Neuronal stem cell (in vitro differentiated cells): Measurements from ENCODE around the gene ABCA13.

Source experiments
- DNase-seq: peaks from one replicate; pipeline ENCODE4 v3.0.0-alpha.2; 2013; ENCODE audit warnings: low spot score
- H2AFZ ChIP-seq: one replicate; pipeline ENCODE4 v1.6.1; 2013; ENCODE audit warnings: mild to moderate bottlenecking, low read length, inconsistent platforms
- H2AK5ac ChIP-seq: 2 replicates; pipeline ENCODE4 v1.6.1; 2013; ENCODE audit warnings: low read depth, mild to moderate bottlenecking, inconsistent platforms, low read length, moderate library complexity, mixed read lengths
- H2BK120ac ChIP-seq: 2 replicates; pipeline ENCODE4 v1.6.1; 2013; ENCODE audit warnings: low read depth, mild to moderate bottlenecking, inconsistent platforms, low read length, moderate library complexity, mixed read lengths
- H2BK12ac ChIP-seq: one replicate; pipeline ENCODE4 v1.6.1; 2013; ENCODE audit warnings: low read length, inconsistent platforms
- H2BK15ac ChIP-seq: 2 replicates; pipeline ENCODE4 v1.6.1; 2013; ENCODE audit warnings: mild to moderate bottlenecking, low read length, inconsistent platforms, mixed read lengths
- H2BK5ac ChIP-seq: one replicate; pipeline ENCODE4 v1.6.1; 2013; ENCODE audit warnings: inconsistent platforms, mild to moderate bottlenecking, low read length, moderate library complexity
- H3K14ac ChIP-seq: one replicate; pipeline ENCODE4 v1.6.1; 2013; ENCODE audit warnings: low read length, inconsistent platforms
- H3K18ac ChIP-seq: 2 replicates; pipeline ENCODE4 v1.6.1; 2013; ENCODE audit warnings: low read length, inconsistent platforms
- H3K23ac ChIP-seq: 2 replicates; pipeline ENCODE4 v1.6.1; 2013; ENCODE audit warnings: low read depth, mild to moderate bottlenecking, mixed read lengths, low read length, inconsistent platforms; ENCODE audit not compliant: poor library complexity
- H3K27ac ChIP-seq: replicated peaks from 3 replicates; pipeline ENCODE4 v1.5.1; 2013; ENCODE audit warnings: low read length, inconsistent platforms
- H3K27me3 ChIP-seq, 3 experiments: 2 replicates each; pipeline ENCODE4 v1.6.1; 2013; ENCODE audit warnings: low read length in 3 of 3, mild to moderate bottlenecking in 2 of 3, inconsistent platforms in 1 of 3, low read depth in 1 of 3, mixed read lengths in 1 of 3, moderate library complexity in 1 of 3; ENCODE audit not compliant: control insufficient read depth in 3 of 3, insufficient read depth in 3 of 3
- H3K36me3 ChIP-seq, 2 donors: replicated peaks in 1 of 2; 2 replicates each; pipeline ENCODE4 v1.6.1; 2013; ENCODE audit warnings: low read length in 2 of 2; ENCODE audit not compliant: control insufficient read depth in 2 of 2, insufficient read depth in 2 of 2
- H3K4ac ChIP-seq: 2 replicates; pipeline ENCODE4 v1.6.1; 2013; ENCODE audit warnings: inconsistent platforms, mild to moderate bottlenecking, low read length, moderate library complexity
- H3K4me1 ChIP-seq, 2 donors: 1 replicate in 1 of 2; 2 replicates in 1 of 2; pipeline ENCODE4 v1.6.1; 2013; ENCODE audit warnings: low read length in 2 of 2, low read depth in 1 of 2; ENCODE audit not compliant: control insufficient read depth in 2 of 2, insufficient read depth in 1 of 2
- H3K4me2 ChIP-seq: one replicate; pipeline ENCODE4 v1.6.1; 2013; ENCODE audit warnings: mild to moderate bottlenecking, low read length, inconsistent platforms; ENCODE audit not compliant: insufficient read depth, poor library complexity, severe bottlenecking
- H3K4me3 ChIP-seq, 2 donors: 2 replicates each; pipeline ENCODE4 v1.5.1; 2013; ENCODE audit warnings: low read length in 2 of 2, mild to moderate bottlenecking in 2 of 2, inconsistent platforms in 1 of 2, moderate library complexity in 1 of 2
- H3K79me1 ChIP-seq: one replicate; pipeline ENCODE4 v1.6.1; 2013; ENCODE audit warnings: low read depth, mild to moderate bottlenecking, inconsistent platforms, low read length, moderate library complexity
- H3K9ac ChIP-seq: one replicate; pipeline ENCODE4 v1.6.1; 2013; ENCODE audit warnings: mild to moderate bottlenecking, low read depth, low read length, inconsistent platforms; ENCODE audit not compliant: poor library complexity
- H3K9me3 ChIP-seq, 2 donors: replicated peaks in 1 of 2; 2 replicates each; pipeline versions ENCODE3 to v1.6.1; 2013; ENCODE audit warnings: low read length in 2 of 2, mild to moderate bottlenecking in 2 of 2, inconsistent platforms in 1 of 2, low read depth in 1 of 2, mixed read lengths in 1 of 2, moderate library complexity in 1 of 2; ENCODE audit not compliant: control insufficient read depth in 2 of 2, insufficient read depth in 1 of 2
- H4K8ac ChIP-seq: one replicate; pipeline ENCODE4 v1.6.1; 2013; ENCODE audit warnings: low read depth, mild to moderate bottlenecking, inconsistent platforms, low read length, moderate library complexity
- H4K91ac ChIP-seq: one replicate; pipeline ENCODE4 v1.6.1; 2013; ENCODE audit warnings: low read length, low read depth, mild to moderate bottlenecking, inconsistent platforms; ENCODE audit not compliant: poor library complexity
- WGBS, 2 donors: extraction: QIAGEN DNeasy Blood & Tissue Kit; methylation state at CpG; one replicate each; pipeline ENCODE4 v1.1.7; 2013; ENCODE audit warnings: missing lambda C conversion rate in 2 of 2, mixed read lengths in 1 of 2; ENCODE audit not compliant: insufficient read length in 2 of 2, insufficient replicate concordance in 1 of 2; ENCODE audit errors: extremely low coverage in 2 of 2; 5-methylcytosine and 5-hydroxymethylcytosine counted together

The ABCA13 gene

DNA sequence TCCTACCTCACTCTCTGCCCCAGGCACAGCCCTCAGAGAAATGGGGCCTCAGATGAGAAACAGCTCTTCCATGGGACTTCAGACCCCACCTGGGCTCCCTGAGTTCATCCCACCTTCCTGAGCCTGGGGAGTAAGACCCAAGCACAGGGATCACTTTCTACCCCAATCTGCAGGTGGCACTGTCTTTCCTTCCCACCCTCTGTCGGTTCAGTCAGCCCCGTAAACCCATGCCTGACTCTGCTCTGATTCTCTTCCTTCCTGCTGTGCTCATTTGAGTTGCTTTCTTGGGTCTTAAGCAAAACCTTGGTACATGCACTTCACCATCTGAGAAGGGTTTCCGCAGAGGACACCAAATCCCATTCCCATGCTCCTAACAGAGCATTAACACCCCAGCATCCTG, 446.7 kb downstream of the ABCA13 start:
- Histone ChIP-seq H3K79me1 (no peaks in the 10 kb centered on the region), H2AK5ac (no peak overlapping the region), H3K4me3 (no peak overlapping the region), H2BK12ac (no peak overlapping the region), H2AFZ (no peak overlapping the region), H3K23ac (no peak overlapping the region), H3K4ac (no peak overlapping the region), H3K27ac (no peak overlapping the region), H3K4me2 (no peak overlapping the region), H4K91ac (no peak overlapping the region), H3K27me3 (no peaks in the 10 kb centered on the region), H4K8ac (no peak overlapping the region), H3K14ac (no peak overlapping the region), H3K9ac (no peak overlapping the region), H2BK5ac (no peak overlapping the region), H3K4me1 (no peaks in the 10 kb centered on the region), H3K9me3 (no peaks in the 10 kb centered on the region), H3K36me3 (no peaks in the 10 kb centered on the region), H3K18ac (no peak overlapping the region), H2BK120ac (no peak overlapping the region), H2BK15ac (no peak overlapping the region)
- no CpG with 5 or more reads among the region's 3 CpGs for WGBS, 2 donors
- DNase-seq, result no peak

GRCh38 chr7:48621076-48621475, 449.8 kb downstream of the ABCA13 start:
- no peak overlapping the region for H3K4ac ChIP-seq
- no peaks in the 10 kb centered on the region for H3K36me3 ChIP-seq
- H3K27ac ChIP-seq, result no peak overlapping the region
- H3K9me3 ChIP-seq, result no peaks in the 10 kb centered on the region
- H3K18ac ChIP-seq, result no peak overlapping the region
- H2BK12ac ChIP-seq, result no peak overlapping the region
- H3K23ac ChIP-seq, result no peak overlapping the region
- no peak overlapping the region for H3K4me2 ChIP-seq
- no peaks in the 10 kb centered on the region for H3K4me1 ChIP-seq
- no peak for DNase-seq
- no CpG with 5 or more reads among the region's 4 CpGs for WGBS, 2 donors
- no peak overlapping the region for H3K9ac ChIP-seq
- no peak overlapping the region for H2AK5ac ChIP-seq
- H2BK15ac ChIP-seq, result no peak overlapping the region
- no peak overlapping the region for H3K14ac ChIP-seq
- no peak overlapping the region for H2BK5ac ChIP-seq
- no peaks in the 10 kb centered on the region for H3K27me3 ChIP-seq
- H4K91ac ChIP-seq, result no peak overlapping the region
- H2AFZ ChIP-seq, result no peak overlapping the region
- H4K8ac ChIP-seq, result no peak overlapping the region
- no peak overlapping the region for H2BK120ac ChIP-seq
- no peak overlapping the region for H3K4me3 ChIP-seq
- H3K79me1 ChIP-seq, result no peaks in the 10 kb centered on the region

DNA sequence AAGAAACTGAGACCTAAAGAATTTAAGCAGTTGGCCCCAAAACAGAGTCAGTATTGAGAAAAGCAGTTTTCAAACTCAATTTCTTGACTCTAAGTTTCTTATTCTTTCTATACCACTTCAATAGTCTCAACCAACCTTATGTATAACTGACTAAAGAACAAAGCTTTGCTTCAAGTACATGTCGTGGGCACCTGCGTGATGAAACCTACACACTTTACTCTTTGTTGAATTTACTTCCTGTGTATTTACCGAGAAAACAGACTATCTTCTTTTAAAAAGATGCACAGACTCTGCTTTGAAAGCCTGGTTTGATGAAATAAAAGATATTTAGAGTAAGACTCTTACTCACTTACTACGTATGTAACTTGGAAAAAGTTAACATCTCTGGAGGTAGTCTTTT, 455.9 kb downstream of the ABCA13 start:
- no peak overlapping the region for H3K9ac ChIP-seq
- H3K36me3 ChIP-seq, result no peaks in the 10 kb centered on the region
- no peak overlapping the region for H3K14ac ChIP-seq
- no peak overlapping the region for H2AK5ac ChIP-seq
- H3K4me3 ChIP-seq, result no peak overlapping the region
- no peak overlapping the region for H3K27ac ChIP-seq
- no peak overlapping the region for H3K4ac ChIP-seq
- H2BK5ac ChIP-seq, result no peak overlapping the region
- H2BK15ac ChIP-seq, result no peak overlapping the region
- no peaks in the 10 kb centered on the region for H3K79me1 ChIP-seq
- no peak overlapping the region for H3K18ac ChIP-seq
- no peaks in the 10 kb centered on the region for H3K27me3 ChIP-seq
- H3K4me2 ChIP-seq, result no peak overlapping the region
- H3K4me1 ChIP-seq, result peaks cover 0 to 2% of the 10 kb centered on the region in 2 donors
- WGBS, 2 donors, result no CpG with 5 or more reads among the region's 4 CpGs
- no peak overlapping the region for H2BK120ac ChIP-seq
- H2BK12ac ChIP-seq, result no peak overlapping the region
- no peak for DNase-seq
- no peaks in the 10 kb centered on the region for H3K9me3 ChIP-seq
- no peak overlapping the region for H2AFZ ChIP-seq
- H4K8ac ChIP-seq, result no peak overlapping the region
- no peak overlapping the region for H3K23ac ChIP-seq
- no peak overlapping the region for H4K91ac ChIP-seq

GRCh38 chr7:48628793-48629349, 457.6 kb downstream of the ABCA13 start:
- Histone ChIP-seq H3K4ac (no peak overlapping the region), H2BK120ac (no peak overlapping the region), H2BK12ac (no peak overlapping the region), H2BK15ac (no peak overlapping the region), H3K4me2 (no peak overlapping the region), H3K79me1 (no peaks in the 10 kb centered on the region), H2AK5ac (no peak overlapping the region), H2BK5ac (no peak overlapping the region), H3K27ac (no peak overlapping the region), H3K4me3 (no peak overlapping the region), H3K14ac (no peak overlapping the region), H3K18ac (no peak overlapping the region), H3K9ac (no peak overlapping the region), H4K8ac (no peak overlapping the region), H3K4me1 (peaks cover 0 to 2% of the 10 kb centered on the region in 2 donors), H2AFZ (no peak overlapping the region), H3K23ac (no peak overlapping the region), H3K9me3 (no peaks in the 10 kb centered on the region), H3K36me3 (no peaks in the 10 kb centered on the region), H3K27me3 (no peaks in the 10 kb centered on the region), H4K91ac (no peak overlapping the region)
- no CpG with 5 or more reads among the region's 5 CpGs for WGBS, 2 donors
- no peak for DNase-seq
